Progenitor cell of endocrine pancreas (in vitro differentiated cells): ENCODE measurements around the gene SCAPER. TPM values are rescaled to one million over a fixed set of nuclear protein-coding genes. Genes with fewer than 3 reads are reported as not detected.

ENCODE experiments used
- DNase-seq: peaks from one replicate; pipeline ENCODE4 v3.0.0; 2021; ENCODE audit warnings: low spot score; ENCODE audit not compliant: unreplicated experiment
- H3K27ac Mint-ChIP-seq: 2 replicates; pipeline ENCODE4 v1.8.0; 2021; ENCODE audit warnings: mild to moderate bottlenecking, moderate library complexity, mixed read lengths
- H3K27me3 Mint-ChIP-seq: 2 replicates; pipeline ENCODE4 v1.8.0; 2021; ENCODE audit warnings: mixed read lengths
- H3K36me3 Mint-ChIP-seq: 2 replicates; pipeline ENCODE4 v1.8.0; 2022; ENCODE audit warnings: mixed read lengths; ENCODE audit not compliant: insufficient read depth
- H3K4me1 Mint-ChIP-seq: 2 replicates; pipeline ENCODE4 v1.8.0; 2021; ENCODE audit warnings: low read depth, mixed read lengths
- H3K4me3 Mint-ChIP-seq: 2 replicates; pipeline ENCODE4 v1.8.0; 2021; ENCODE audit warnings: low read depth, mild to moderate bottlenecking, moderate library complexity, mixed read lengths
- H3K9me3 Mint-ChIP-seq: 2 replicates; pipeline ENCODE4 v1.8.0; 2021; ENCODE audit warnings: low read depth, mixed read lengths
- total RNA-seq: library from RNA; stranded (reverse); gene quantifications from 2 replicates; pipeline ENCODE4 v1.2.1, GENCODE V29; 2021
- TF ChIP-seq, protein P1 (sequence below): fragments of 200-600 bp; sonication (generic); IDR thresholded peaks from one replicate; pipeline ENCODE4 v1.5.0; 2021; ENCODE audit warnings: antibody characterized with exemption, mild to moderate bottlenecking; ENCODE audit not compliant: unreplicated experiment

SCAPER gene
- total RNA-seq, 1 donor from 2014 or later: 43.1 TPM

DNA sequence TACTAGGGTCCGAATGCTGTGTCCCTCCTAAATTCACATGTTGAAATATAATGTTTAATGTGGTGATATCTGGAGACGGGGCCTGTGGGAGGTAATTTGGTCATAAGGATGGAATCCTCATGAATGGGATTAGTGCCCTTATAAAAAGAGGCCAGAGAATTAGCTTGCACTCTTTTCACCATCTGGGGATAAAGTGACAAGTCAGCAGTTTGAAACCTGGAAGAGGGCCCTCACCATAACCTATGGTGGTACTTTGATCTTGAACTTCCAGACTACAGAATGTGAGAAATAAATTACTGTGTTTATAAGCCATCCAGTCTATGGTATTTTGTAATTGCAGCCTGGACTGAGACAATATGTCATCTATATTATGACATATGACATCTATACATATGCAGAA is 436.4 kb downstream of the SCAPER start:
- H3K27me3 Mint-ChIP-seq: no peaks in the 10 kb centered on the region
- DNase-seq: no peak
- H3K4me3 Mint-ChIP-seq: no peak overlapping the region
- peaks cover 23% of the 10 kb centered on the region for H3K36me3 Mint-ChIP-seq
- H3K4me1 Mint-ChIP-seq: no peaks in the 10 kb centered on the region
- H3K9me3 Mint-ChIP-seq: peaks cover 15% of the 10 kb centered on the region
- TF ChIP-seq, protein P1, sequence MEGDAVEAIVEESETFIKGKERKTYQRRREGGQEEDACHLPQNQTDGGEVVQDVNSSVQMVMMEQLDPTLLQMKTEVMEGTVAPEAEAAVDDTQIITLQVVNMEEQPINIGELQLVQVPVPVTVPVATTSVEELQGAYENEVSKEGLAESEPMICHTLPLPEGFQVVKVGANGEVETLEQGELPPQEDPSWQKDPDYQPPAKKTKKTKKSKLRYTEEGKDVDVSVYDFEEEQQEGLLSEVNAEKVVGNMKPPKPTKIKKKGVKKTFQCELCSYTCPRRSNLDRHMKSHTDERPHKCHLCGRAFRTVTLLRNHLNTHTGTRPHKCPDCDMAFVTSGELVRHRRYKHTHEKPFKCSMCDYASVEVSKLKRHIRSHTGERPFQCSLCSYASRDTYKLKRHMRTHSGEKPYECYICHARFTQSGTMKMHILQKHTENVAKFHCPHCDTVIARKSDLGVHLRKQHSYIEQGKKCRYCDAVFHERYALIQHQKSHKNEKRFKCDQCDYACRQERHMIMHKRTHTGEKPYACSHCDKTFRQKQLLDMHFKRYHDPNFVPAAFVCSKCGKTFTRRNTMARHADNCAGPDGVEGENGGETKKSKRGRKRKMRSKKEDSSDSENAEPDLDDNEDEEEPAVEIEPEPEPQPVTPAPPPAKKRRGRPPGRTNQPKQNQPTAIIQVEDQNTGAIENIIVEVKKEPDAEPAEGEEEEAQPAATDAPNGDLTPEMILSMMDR: no peak
- no peak overlapping the region for H3K27ac Mint-ChIP-seq

DNA sequence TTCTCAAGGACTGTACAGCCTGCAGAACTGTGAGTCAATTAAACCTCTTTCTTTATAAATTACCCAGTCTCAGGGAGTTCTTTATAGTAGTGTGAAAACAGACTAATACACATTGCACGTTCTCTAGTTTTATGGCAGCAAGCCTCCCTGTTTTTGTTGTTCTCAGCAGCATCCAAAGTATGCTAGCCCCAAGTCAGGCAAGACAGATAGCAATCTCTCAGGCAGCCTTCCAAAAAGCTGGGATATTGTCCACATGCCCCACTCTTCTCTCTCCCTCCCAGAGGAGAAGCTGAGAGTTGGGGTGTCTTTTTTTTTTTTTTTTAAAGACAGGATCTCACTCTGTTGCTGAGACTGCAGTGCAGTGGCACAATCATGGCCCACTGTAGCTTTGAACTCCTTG is 438.0 kb downstream of the SCAPER start:
- no peak for DNase-seq
- TF ChIP-seq, protein P1: no peak
- H3K4me3 Mint-ChIP-seq: no peak overlapping the region
- H3K27ac Mint-ChIP-seq: no peak overlapping the region
- no peaks in the 10 kb centered on the region for H3K27me3 Mint-ChIP-seq
- H3K4me1 Mint-ChIP-seq: no peaks in the 10 kb centered on the region
- H3K9me3 Mint-ChIP-seq: peaks cover 15% of the 10 kb centered on the region
- H3K36me3 Mint-ChIP-seq: peaks cover 23% of the 10 kb centered on the region

DNA sequence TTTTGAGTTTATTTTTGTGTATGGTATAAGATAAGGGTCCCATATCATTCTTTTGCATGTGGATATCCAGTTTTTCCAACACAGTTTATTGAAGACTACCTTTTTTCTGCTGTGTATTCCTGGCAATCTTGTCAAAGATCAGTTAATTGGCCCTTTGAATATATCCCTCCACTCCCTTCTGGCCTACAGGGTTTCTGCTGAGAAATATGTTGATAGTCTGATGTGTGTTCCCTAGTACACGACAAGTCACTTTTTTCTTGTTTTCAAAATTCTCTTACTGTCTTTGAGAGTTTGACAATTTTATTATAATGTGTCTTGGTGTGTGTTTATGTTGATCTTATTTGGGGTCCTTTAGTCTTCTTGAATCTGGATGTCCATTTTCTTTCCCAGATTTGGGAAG is 439.4 kb downstream of the SCAPER start:
- Mint-ChIP-seq H3K27me3 (no peaks in the 10 kb centered on the region), H3K36me3 (peaks cover 27% of the 10 kb centered on the region), H3K4me3 (no peak overlapping the region), H3K4me1 (no peaks in the 10 kb centered on the region), H3K9me3 (peaks cover 19% of the 10 kb centered on the region), H3K27ac (no peak overlapping the region)
- DNase-seq: no peak
- TF ChIP-seq, protein P1: no peak

DNA sequence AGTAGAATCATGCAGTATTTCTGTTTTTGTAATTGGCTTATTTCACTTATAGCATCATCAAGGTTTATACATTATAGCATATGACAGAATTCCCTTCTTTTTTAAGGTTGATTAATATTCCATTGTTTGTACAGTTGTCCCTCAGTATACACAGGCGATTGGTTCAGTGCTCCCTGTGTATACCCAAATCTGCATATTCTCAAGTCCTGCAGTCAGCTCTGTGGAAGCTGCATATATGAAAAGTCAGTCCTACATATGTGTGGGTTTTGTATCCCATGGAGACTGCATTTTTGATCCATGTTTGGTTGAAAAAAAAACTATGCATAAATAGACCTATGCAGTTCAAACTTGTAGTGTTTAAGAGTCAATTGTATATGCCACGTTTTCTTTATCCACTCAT is 440.9 kb downstream of the SCAPER start:
- DNase-seq: no peak
- H3K27ac Mint-ChIP-seq: no peak overlapping the region
- no peaks in the 10 kb centered on the region for H3K4me1 Mint-ChIP-seq
- H3K27me3 Mint-ChIP-seq: no peaks in the 10 kb centered on the region
- H3K9me3 Mint-ChIP-seq: peaks cover 23% of the 10 kb centered on the region
- H3K4me3 Mint-ChIP-seq: no peak overlapping the region
- TF ChIP-seq, protein P1: no peak
- H3K36me3 Mint-ChIP-seq: peaks cover 29% of the 10 kb centered on the region

DNA sequence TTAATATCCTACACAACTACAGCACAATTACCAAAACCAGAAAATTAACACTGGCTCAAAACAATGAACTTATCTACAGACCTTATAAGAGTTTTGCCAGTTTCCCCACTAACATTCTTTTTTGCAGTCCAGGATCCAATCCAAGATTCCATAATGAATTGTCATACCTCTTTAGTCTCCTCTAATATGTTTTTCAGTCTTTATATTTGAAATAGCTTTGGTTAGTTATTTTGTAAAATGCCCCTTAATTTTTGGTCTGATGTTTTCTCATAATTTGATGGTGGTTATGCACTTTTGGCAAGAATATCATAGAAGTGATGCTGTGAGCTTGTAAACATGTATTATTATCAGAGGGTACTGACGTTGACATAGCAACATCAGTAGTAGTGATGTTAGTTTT is 444.3 kb downstream of the SCAPER start:
- DNase-seq: no peak
- Mint-ChIP-seq H3K36me3 (peaks cover 13% of the 10 kb centered on the region), H3K27me3 (no peaks in the 10 kb centered on the region), H3K4me1 (no peaks in the 10 kb centered on the region), H3K4me3 (no peak overlapping the region), H3K27ac (no peak overlapping the region), H3K9me3 (peaks cover 8% of the 10 kb centered on the region)
- TF ChIP-seq, protein P1: no peak
